NCI-H128 (cell line): Measurements from ENCODE around the gene PPARG.
"Not testable (repeated sequence)": the region's sequence is repeated elsewhere in the genome, so short reads cannot be mapped to it uniquely, and the experiment has no call there.

Experiments
- DNase-seq: peaks from one replicate; lab custom pipeline; 2025; ENCODE audit not compliant: unreplicated experiment; lab: John Stamatoyannopoulos, UW

Gene PPARG

GRCh38 chr3:12372741-12373280, 83.9 kb downstream of the PPARG start:
- no peak for DNase-seq

- no peak for DNase-seq
Observed at GRCh38 chr3:12375572-12375971, 86.7 kb downstream of the PPARG start.

- DNase-seq = no peak
Observed at GRCh38 chr3:12379640-12380429, 91.0 kb downstream of the PPARG start.

GRCh38 chr3:12380461-12380860, 91.6 kb downstream of the PPARG start:
- no peak for DNase-seq

- no peak for DNase-seq
Observed at GRCh38 chr3:12381199-12381598, 92.3 kb downstream of the PPARG start.

- no peak for DNase-seq
Observed at GRCh38 chr3:12383218-12383617, 94.3 kb downstream of the PPARG start.

- no peak for DNase-seq
Observed at GRCh38 chr3:12384451-12385233, 95.8 kb downstream of the PPARG start.

- not testable (repeated sequence) for DNase-seq
Observed at GRCh38 chr3:12386514-12387291, 97.8 kb downstream of the PPARG start.

GRCh38 chr3:12388185-12388584, 99.3 kb downstream of the PPARG start:
- DNase-seq = no peak

- DNase-seq = no peak
Observed at GRCh38 chr3:12392101-12392878, 103.4 kb downstream of the PPARG start.

GRCh38 chr3:12393894-12394293, 105.0 kb downstream of the PPARG start:
- DNase-seq = no peak

- DNase-seq = no peak
Observed at GRCh38 chr3:12394569-12395271, 105.8 kb downstream of the PPARG start.

GRCh38 chr3:12395349-12396012, 106.6 kb downstream of the PPARG start:
- DNase-seq = no peak

GRCh38 chr3:12396471-12396870, 107.6 kb downstream of the PPARG start:
- no peak for DNase-seq

GRCh38 chr3:12399226-12399625, 110.4 kb downstream of the PPARG start:
- DNase-seq = no peak

- no peak for DNase-seq
Observed at GRCh38 chr3:12400616-12401194, 111.8 kb downstream of the PPARG start.

- no peak for DNase-seq
Observed at GRCh38 chr3:12401208-12401607, 112.3 kb downstream of the PPARG start.

GRCh38 chr3:12405432-12406272, 116.8 kb downstream of the PPARG start:
- DNase-seq = no peak
